HEK293 (cell line): ENCODE data around the gene TOMM70.

Experiments
- CTCF ChIA-PET: fragments of 350-600 bp; formaldehyde crosslinking; extraction: SDS; loops from one replicate; lab custom pipeline; 2021; ENCODE audit warnings: antibody characterized with exemption; lab: Yijun Ruan, JAX
- POLR2A ChIA-PET: fragments of 300-600 bp; formaldehyde crosslinking; extraction: SDS; loops from one replicate; lab custom pipeline; 2020; ENCODE audit warnings: antibody characterized with exemption, inconsistent platforms; lab: Yijun Ruan, JAX
- H3K27ac ChIP-seq: fragments of 200-500 bp; sonication (Bioruptor generic); 2 replicates; pipeline ENCODE4 v1.5.1; 2014; ENCODE audit warnings: low read depth, low read length, control low read depth, inconsistent platforms; ENCODE audit errors: extremely low read depth
- H3K36me3 ChIP-seq, 2 experiments: fragments of 200-500 bp in 1 of 2; sonication (Bioruptor generic) in 1 of 2; 1 replicate in 1 of 2; 2 replicates in 1 of 2; pipeline ENCODE4 v1.5.1; 2014 to 2017; ENCODE audit warnings: inconsistent platforms in 2 of 2, low read length in 2 of 2; ENCODE audit not compliant: control insufficient read depth in 2 of 2, insufficient read depth in 1 of 2
- H3K4me1 ChIP-seq: fragments of 200-500 bp; sonication (Bioruptor generic); 2 replicates; pipeline ENCODE4 v1.5.1; 2014; ENCODE audit warnings: mild to moderate bottlenecking, low read length, inconsistent platforms; ENCODE audit not compliant: control insufficient read depth, insufficient read depth
- H3K4me3 ChIP-seq: 2 replicates; pipeline ENCODE4 v1.5.1; 2011; ENCODE audit warnings: low read depth, mild to moderate bottlenecking, control low read depth, low read length, moderate library complexity
- H3K9me3 ChIP-seq: fragments of 200-500 bp; sonication (Bioruptor generic); 2 replicates; pipeline ENCODE4 v1.5.1; 2014; ENCODE audit warnings: low read depth, low read length, inconsistent platforms; ENCODE audit not compliant: control insufficient read depth, insufficient read depth
- HOXC10 ChIP-seq: sonication (generic); formaldehyde crosslinking; IDR thresholded peaks from 2 replicates; pipeline ENCODE4 v1.8.1; 2023; ENCODE audit warnings: mild to moderate bottlenecking, missing genetic modification reagents
- KLF8 ChIP-seq: fragments of 450-650 bp; formaldehyde crosslinking; IDR thresholded peaks from 2 replicates; pipeline ENCODE4 v1.5.1; 2016; ENCODE audit warnings: missing biosample characterization, missing genetic modification characterization
- MYNN ChIP-seq: fragments of 450-650 bp; formaldehyde crosslinking; IDR thresholded peaks from 2 replicates; pipeline ENCODE4 v1.5.1; 2016; ENCODE audit warnings: missing biosample characterization, missing genetic modification characterization, borderline replicate concordance
- OSR2 ChIP-seq: fragments of 450-650 bp; formaldehyde crosslinking; IDR thresholded peaks from 2 replicates; pipeline ENCODE4 v1.5.1; 2016; ENCODE audit warnings: missing biosample characterization, missing genetic modification characterization
- TRIM28 ChIP-seq: IDR thresholded peaks from 2 replicates; pipeline ENCODE4 v1.6.1; 2011; ENCODE audit warnings: low read length, control low read depth, borderline replicate concordance
- ZBTB7A ChIP-seq: fragments of 450-650 bp; formaldehyde crosslinking; IDR thresholded peaks from 2 replicates; pipeline ENCODE4 v1.5.1; 2016; ENCODE audit warnings: low read depth, missing biosample characterization, missing genetic modification characterization
- ZFP41 ChIP-seq: fragments of 450-650 bp; formaldehyde crosslinking; IDR thresholded peaks from 2 replicates; pipeline ENCODE4 v1.5.1; 2016; ENCODE audit warnings: missing biosample characterization, missing genetic modification characterization, borderline replicate concordance
- ZNF138 ChIP-seq: fragments of 450-650 bp; formaldehyde crosslinking; IDR thresholded peaks from 2 replicates; pipeline ENCODE4 v1.5.1; 2016; ENCODE audit warnings: missing biosample characterization, missing genetic modification characterization, borderline replicate concordance
- ZNF335 ChIP-seq: fragments of 450-650 bp; formaldehyde crosslinking; conservative IDR thresholded peaks from 2 replicates; pipeline ENCODE4 v1.5.1; 2016; ENCODE audit warnings: missing biosample characterization, missing genetic modification characterization
- ZNF624 ChIP-seq: fragments of 450-650 bp; formaldehyde crosslinking; IDR thresholded peaks from 2 replicates; pipeline ENCODE4 v1.5.1; 2017; ENCODE audit warnings: missing biosample characterization, missing genetic modification characterization
- ZNF626 ChIP-seq: fragments of 450-650 bp; sonication (Bioruptor Pico); formaldehyde crosslinking; IDR thresholded peaks from 2 replicates; pipeline ENCODE4 v1.5.1; 2018; ENCODE audit warnings: missing biosample characterization, missing genetic modification characterization, inconsistent platforms
- ZSCAN30 ChIP-seq: fragments of 450-650 bp; IDR thresholded peaks from 2 replicates; pipeline ENCODE4 v1.5.1; 2018; ENCODE audit warnings: missing biosample characterization, mild to moderate bottlenecking, missing genetic modification characterization, moderate library complexity
- TF ChIP-seq, protein P1 (sequence below): fragments of 450-650 bp; IDR thresholded peaks from 2 replicates; pipeline ENCODE4 v1.5.1; 2018; ENCODE audit warnings: missing biosample characterization, missing genetic modification characterization
- TF ChIP-seq, protein P2 (sequence below): fragments of 450-650 bp; formaldehyde crosslinking; conservative IDR thresholded peaks from 2 replicates; pipeline ENCODE4 v1.5.1; 2016; ENCODE audit warnings: low read depth, missing biosample characterization, missing genetic modification characterization
- TF ChIP-seq, protein P3 (sequence below): fragments of 450-650 bp; formaldehyde crosslinking; IDR thresholded peaks from 2 replicates; pipeline ENCODE4 v1.5.1; 2016; ENCODE audit warnings: missing biosample characterization, missing genetic modification characterization

The TOMM70 gene

DNA sequence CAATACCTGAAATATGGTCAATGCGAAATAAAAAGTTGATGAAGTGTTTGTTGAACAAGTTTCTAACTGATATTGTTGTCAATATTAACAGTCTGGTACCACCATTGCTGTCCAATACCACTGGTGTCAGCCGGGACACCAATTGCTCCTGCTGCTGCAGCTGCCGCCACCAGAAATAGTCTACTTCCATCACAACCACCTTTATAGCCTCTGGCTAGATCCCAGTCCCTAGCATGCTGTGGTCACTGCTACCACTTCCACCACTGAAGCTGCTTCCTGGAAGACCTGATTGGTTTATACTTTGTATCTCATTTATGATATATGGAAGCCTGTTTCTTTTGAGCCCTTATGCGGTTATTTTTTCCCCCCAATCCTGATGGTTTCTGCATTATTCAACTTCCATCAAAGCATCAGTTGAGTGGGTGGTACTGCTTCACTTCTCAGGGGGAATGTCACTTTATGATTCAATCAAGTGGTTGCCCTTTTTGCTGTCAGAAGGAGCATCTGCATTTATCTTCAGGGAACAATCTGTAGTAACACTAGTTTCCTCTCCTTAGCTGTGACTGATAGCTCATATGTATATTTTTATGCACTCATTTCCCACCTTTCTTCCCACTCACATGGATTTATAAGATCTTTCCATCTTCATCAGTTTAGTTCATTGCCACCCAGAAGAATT is 12.2 kb upstream of the TOMM70 start:
- POLR2A ChIA-PET: no interaction called here
- TF ChIP-seq, protein P1, sequence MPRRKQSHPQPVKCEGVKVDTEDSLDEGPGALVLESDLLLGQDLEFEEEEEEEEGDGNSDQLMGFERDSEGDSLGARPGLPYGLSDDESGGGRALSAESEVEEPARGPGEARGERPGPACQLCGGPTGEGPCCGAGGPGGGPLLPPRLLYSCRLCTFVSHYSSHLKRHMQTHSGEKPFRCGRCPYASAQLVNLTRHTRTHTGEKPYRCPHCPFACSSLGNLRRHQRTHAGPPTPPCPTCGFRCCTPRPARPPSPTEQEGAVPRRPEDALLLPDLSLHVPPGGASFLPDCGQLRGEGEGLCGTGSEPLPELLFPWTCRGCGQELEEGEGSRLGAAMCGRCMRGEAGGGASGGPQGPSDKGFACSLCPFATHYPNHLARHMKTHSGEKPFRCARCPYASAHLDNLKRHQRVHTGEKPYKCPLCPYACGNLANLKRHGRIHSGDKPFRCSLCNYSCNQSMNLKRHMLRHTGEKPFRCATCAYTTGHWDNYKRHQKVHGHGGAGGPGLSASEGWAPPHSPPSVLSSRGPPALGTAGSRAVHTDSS: no peak
- TF ChIP-seq ZBTB7A (tag by site-specific recombination) (no peak), ZNF335 (no peak)
- TF ChIP-seq, all 188 proteins: peak for 0
- CTCF ChIA-PET: no interaction called here

DNA sequence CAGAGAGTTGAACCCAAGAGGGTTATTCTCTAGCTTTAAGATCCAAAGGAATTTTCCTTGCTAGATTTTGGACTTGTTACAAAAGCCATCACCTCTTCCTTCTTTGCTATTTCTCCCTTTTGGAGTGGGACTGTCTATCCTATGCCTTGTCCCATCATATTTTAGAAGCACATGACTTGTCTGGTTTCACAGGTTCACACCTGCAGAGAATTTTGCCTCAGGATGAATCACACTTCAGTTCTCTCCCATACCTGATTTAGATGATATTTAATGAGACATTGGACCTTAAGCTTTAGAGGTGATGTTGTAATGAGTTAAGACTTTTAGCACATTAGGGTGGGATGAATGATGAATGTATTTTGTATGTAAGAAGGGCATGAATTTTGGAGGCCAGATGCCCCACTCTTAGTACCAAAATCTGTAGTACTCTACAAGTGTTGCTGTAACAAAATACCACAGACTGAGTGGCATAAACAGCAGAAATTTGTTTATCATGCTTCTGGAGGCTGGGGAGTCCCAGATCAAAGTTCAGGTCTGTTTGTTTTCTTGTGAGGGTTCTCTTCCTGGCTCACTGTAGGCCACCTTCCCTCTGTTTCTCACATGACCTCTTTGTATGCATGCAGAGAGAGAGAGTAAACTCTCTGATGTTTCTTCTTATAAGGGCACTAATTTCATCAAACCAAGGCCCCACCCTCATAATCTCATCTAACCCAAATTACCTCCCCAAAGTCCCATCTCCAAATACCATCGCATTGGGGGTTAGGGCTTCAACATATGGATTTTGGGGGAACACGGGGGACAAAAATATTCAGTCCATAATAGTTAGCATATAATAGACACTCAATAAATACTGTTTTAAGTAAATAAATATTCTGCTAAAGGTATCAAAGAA is 10.4 kb upstream of the TOMM70 start:
- ChIA-PET POLR2A (no interaction called here), CTCF (interaction anchor here (1.2 kb wide), 1 partner anchor 51 kb away, joined by 4 read pairs; no protein-coding TSS in a partner anchor)
- Histone ChIP-seq H3K9me3 (no peaks in the 10 kb centered on the region), H3K27ac (no peak overlapping the region), H3K36me3 (peaks cover 0 to 4% of the 10 kb centered on the region in 2 experiments; a peak in 1 of 3 replicates), H3K4me1 (no peaks in the 10 kb centered on the region), H3K4me3 (no peak overlapping the region)
- TF ChIP-seq ZSCAN30 (tag by site-specific recombination) (no peak), ZFP41 (tag by site-specific recombination) (no peak), ZNF624 (tag by site-specific recombination) (no peak), ZNF626 (tag by site-specific recombination) (no peak), HOXC10 (CRISPR knock-in tag) (no peak), OSR2 (tag by site-specific recombination) (no peak), TRIM28 (no peak), MYNN (tag by site-specific recombination) (no peak), KLF8 (tag by site-specific recombination) (no peak), ZNF138 (tag by site-specific recombination) (no peak)
- TF ChIP-seq, protein P2, sequence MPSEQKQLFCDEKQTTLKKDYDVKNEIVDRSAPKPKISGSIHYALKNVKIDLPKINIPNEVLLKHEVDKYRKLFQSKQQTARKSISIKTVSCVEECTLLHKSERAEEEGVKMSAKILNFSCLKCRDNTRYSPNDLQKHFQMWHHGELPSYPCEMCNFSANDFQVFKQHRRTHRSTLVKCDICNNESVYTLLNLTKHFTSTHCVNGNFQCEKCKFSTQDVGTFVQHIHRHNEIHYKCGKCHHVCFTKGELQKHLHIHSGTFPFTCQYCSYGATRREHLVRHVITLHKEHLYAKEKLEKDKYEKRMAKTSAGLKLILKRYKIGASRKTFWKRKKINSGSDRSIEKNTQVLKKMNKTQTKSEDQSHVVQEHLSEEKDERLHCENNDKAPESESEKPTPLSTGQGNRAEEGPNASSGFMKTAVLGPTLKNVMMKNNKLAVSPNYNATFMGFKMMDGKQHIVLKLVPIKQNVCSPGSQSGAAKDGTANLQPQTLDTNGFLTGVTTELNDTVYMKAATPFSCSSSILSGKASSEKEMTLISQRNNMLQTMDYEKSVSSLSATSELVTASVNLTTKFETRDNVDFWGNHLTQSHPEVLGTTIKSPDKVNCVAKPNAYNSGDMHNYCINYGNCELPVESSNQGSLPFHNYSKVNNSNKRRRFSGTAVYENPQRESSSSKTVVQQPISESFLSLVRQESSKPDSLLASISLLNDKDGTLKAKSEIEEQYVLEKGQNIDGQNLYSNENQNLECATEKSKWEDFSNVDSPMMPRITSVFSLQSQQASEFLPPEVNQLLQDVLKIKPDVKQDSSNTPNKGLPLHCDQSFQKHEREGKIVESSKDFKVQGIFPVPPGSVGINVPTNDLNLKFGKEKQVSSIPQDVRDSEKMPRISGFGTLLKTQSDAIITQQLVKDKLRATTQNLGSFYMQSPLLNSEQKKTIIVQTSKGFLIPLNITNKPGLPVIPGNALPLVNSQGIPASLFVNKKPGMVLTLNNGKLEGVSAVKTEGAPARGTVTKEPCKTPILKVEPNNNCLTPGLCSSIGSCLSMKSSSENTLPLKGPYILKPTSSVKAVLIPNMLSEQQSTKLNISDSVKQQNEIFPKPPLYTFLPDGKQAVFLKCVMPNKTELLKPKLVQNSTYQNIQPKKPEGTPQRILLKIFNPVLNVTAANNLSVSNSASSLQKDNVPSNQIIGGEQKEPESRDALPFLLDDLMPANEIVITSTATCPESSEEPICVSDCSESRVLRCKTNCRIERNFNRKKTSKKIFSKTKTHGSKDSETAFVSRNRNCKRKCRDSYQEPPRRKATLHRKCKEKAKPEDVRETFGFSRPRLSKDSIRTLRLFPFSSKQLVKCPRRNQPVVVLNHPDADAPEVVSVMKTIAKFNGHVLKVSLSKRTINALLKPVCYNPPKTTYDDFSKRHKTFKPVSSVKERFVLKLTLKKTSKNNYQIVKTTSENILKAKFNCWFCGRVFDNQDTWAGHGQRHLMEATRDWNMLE (tag by site-specific recombination): no peak
- TF ChIP-seq, protein P3, sequence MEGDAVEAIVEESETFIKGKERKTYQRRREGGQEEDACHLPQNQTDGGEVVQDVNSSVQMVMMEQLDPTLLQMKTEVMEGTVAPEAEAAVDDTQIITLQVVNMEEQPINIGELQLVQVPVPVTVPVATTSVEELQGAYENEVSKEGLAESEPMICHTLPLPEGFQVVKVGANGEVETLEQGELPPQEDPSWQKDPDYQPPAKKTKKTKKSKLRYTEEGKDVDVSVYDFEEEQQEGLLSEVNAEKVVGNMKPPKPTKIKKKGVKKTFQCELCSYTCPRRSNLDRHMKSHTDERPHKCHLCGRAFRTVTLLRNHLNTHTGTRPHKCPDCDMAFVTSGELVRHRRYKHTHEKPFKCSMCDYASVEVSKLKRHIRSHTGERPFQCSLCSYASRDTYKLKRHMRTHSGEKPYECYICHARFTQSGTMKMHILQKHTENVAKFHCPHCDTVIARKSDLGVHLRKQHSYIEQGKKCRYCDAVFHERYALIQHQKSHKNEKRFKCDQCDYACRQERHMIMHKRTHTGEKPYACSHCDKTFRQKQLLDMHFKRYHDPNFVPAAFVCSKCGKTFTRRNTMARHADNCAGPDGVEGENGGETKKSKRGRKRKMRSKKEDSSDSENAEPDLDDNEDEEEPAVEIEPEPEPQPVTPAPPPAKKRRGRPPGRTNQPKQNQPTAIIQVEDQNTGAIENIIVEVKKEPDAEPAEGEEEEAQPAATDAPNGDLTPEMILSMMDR (tag by site-specific recombination): no peak

More for the DNA sequence above, 12.2 kb upstream of the TOMM70 start:
- Histone ChIP-seq H3K9me3 (no peaks in the 10 kb centered on the region), H3K4me3 (no peak overlapping the region), H3K27ac (no peak overlapping the region), H3K36me3 (peaks cover 0 to 4% of the 10 kb centered on the region in 2 experiments; a peak in 1 of 3 replicates), H3K4me1 (no peaks in the 10 kb centered on the region)
